Measurements from ENCODE around the gene SELENOS. TPM values are rescaled to one million over a fixed set of nuclear protein-coding genes. Genes with fewer than 3 reads are reported as not detected.

Gene SELENOS
- total RNA-seq, 1 donor from 2014 or later = 56.2 TPM

GRCh38 chr15:101276501-101277037, 716 bp downstream of the SELENOS start:
- DNase-seq (ENCODE audit: low read depth) = no peak

DNA sequence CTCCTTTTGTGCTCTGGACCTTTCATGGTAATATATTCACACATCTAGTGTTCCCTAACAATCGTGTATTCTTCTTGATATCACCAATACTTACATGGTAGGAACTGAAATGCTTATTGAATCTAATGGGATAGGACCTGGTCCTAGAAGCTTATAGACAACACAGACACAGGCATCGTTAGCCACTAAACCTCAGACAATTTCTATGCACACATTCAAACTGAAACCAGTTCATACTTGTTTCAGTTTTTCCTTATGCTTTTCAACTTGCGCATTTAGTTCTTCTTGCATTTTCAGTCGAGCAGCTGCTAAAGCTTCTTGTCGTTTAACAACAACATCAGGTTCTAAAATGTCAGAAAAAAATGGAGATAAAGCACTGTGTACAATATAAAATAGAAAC, 2.3 kb downstream of the SELENOS start:
- DNase-seq (ENCODE audit: low read depth) = no peak

GRCh38 chr15:101273534-101273933, 3.8 kb downstream of the SELENOS start:
- no peak for DNase-seq (ENCODE audit: low read depth)

DNA sequence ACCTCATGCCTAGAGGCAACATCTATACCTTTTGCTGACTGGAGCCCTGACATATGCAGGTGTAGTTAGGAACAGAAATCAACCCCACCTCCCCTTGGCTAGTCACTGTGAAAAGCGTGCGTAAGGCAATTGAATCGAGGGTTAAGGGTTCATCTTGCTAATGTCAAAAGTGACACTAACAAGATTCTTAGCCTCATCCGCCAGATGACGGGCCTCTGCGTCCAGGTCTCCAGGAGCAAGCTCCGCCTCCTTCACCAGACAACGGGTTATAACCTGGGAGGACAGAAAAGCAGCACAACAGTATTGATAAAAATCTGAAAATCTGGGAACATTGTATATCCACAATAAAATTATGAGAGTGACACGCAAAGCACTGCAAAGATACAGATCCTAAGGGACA, 4.7 kb downstream of the SELENOS start:
- DNase-seq (ENCODE audit: low read depth) = no peak

GRCh38 chr15:101269479-101270223, 7.6 kb downstream of the SELENOS start:
- DNase-seq (ENCODE audit: low read depth) = no peak

DNA sequence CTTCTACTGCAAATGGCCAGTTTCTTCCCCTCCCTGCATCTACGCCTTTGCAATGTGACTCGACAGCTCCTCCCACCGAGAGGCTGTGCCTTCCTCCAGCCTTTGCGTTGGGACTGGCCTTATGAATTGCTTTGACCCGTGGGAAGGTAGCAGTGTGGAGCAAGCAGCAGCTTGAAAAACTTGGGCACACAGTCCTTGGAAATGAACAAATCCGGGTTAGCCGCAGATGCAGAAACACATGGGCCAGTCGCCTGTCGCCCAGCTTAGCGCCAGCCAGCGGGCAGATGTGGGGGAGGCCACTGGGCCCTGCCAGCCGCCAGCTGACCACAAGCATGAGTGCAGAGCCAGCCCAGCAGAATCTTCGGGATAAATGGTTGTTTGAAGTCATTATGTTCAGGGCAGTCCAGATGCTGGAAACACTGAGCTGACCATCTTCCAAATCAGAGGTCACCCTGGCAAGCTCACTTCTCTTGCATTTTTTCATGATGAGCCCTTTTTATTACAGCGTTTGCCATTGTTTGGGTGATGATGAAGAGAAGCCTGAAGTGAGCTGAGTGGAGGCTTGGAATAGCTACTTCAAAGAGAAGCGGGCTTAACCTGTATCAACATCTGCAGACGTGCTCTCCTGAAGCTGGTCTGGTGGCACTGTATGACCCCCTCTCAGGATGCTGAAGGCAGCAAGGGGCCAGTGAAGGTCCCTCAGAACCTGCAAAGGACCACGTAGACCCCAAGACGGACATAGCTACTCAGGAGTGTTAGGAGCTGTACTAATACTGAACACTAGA, 9.8 kb downstream of the SELENOS start:
- DNase-seq (ENCODE audit: low read depth) = no peak

- no peak for DNase-seq (ENCODE audit: low read depth)
Measured at GRCh38 chr15:101266787-101267186, 10.5 kb downstream of the SELENOS start.

DNA sequence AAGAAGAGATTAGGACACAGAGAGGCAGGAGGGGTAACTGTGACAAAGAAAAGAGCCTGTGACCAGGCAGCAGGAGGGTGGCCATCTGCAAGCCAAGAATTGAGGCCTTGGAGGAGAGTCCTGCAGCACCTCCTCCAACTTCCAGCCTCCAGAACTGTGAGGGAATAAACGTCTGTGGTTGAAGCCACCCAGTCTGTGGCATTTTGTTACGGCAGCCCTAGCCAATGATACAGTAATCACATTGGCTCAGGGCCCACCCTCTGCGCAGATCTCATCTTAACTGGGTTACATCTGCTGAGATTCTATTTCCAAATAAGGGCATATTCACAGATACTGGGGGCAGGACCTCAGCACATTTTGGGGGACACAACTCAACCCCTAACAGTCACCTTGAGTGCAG, 11.3 kb downstream of the SELENOS start:
- DNase-seq (ENCODE audit: low read depth) = no peak

GRCh38 chr15:101264911-101265641, 12.2 kb downstream of the SELENOS start:
- no peak for DNase-seq (ENCODE audit: low read depth)

GRCh38 chr15:101264011-101264410, 13.3 kb downstream of the SELENOS start:
- no peak for DNase-seq (ENCODE audit: low read depth)

GRCh38 chr15:101262551-101262950, 14.7 kb downstream of the SELENOS start:
- no peak for DNase-seq (ENCODE audit: low read depth)

GRCh38 chr15:101258238-101259144, 18.8 kb downstream of the SELENOS start:
- DNase-seq (ENCODE audit: low read depth) = peak; percentile 69

DNA sequence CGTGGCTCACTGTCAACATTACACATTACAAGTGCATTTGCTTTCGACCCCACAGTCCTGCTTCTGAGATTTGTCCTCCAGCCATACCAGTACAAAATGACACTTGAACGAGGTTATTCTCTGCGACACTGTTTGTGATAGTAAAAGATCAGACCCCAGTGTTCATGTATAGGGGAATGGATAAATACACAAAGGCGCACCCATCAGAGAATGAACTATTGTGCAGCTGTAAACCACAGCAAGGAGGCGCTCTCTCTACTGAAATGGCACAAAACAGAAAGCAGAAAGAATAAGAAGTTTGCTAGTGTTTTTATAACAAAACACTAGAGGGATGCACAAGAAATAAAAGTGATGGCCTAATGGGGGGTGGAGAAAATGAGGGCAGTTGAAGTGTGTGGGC, 20.5 kb downstream of the SELENOS start:
- no peak for DNase-seq (ENCODE audit: low read depth)

GRCh38 chr15:101255615-101256241, 21.6 kb downstream of the SELENOS start:
- DNase-seq (ENCODE audit: low read depth) = no peak

GRCh38 chr15:101255051-101255395, 22.3 kb downstream of the SELENOS start:
- no peak for DNase-seq (ENCODE audit: low read depth)

DNA sequence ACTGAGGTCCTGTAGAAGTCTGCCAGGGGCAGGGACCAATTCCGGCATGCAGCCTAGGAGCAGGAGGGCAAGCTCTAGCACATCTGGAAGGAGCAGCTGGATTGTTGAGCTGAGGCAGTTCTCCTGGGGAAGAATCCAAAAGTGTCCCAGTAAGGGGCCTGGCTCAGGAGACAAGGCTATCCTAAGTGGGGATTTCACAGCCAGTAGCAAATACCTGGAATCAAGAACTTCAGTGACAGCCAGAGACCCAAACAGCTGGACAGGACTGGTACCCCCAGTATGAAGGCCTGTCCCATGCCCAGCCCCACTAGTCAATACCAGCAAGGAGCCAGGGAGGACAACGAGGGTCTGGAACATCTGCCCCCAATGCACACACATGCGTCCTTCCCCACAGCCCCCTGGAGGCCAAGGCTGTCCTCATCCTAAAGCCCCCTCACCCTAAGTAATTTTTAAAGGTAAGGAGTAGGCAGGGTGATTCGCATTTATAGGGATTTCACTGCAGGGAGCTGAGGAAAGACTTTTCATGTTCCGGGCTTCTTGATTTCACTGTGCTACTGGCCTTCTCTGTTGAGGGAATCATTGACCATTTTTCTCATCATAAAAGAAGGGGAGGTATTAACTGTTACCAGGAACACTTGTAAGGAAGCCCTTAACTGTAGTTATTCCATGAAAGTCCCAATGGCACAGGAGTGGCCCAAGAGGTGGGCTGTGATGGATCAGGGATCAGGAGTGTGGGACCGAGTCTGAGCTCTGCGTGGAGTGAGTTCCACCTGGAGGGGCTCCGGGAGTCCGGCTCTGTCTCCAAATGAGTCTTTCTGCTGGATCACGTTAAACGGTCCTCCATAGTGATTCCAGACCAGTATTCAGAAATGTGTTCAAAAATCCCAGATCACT, 22.9 kb downstream of the SELENOS start:
- DNase-seq (ENCODE audit: low read depth) = no peak

DNA sequence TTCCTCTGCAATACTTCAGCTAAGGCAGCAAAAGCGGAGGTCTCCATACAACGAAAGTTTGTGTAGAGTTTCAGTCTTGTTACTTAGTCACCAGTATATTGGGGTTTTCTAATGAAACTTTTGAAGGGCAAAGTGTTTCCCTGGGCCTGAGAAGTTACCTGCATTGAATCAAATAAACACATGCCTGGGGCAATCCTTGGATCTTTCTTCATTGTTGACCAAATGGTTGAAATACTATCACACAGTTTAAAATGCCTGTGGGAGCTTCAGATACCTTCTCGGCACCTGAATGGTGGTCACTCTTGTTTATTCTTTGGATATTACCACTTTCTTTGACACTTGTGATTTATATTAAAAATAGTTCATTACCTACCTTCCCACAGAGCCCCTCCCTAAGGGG, 24.4 kb downstream of the SELENOS start:
- DNase-seq (ENCODE audit: low read depth) = no peak

DNA sequence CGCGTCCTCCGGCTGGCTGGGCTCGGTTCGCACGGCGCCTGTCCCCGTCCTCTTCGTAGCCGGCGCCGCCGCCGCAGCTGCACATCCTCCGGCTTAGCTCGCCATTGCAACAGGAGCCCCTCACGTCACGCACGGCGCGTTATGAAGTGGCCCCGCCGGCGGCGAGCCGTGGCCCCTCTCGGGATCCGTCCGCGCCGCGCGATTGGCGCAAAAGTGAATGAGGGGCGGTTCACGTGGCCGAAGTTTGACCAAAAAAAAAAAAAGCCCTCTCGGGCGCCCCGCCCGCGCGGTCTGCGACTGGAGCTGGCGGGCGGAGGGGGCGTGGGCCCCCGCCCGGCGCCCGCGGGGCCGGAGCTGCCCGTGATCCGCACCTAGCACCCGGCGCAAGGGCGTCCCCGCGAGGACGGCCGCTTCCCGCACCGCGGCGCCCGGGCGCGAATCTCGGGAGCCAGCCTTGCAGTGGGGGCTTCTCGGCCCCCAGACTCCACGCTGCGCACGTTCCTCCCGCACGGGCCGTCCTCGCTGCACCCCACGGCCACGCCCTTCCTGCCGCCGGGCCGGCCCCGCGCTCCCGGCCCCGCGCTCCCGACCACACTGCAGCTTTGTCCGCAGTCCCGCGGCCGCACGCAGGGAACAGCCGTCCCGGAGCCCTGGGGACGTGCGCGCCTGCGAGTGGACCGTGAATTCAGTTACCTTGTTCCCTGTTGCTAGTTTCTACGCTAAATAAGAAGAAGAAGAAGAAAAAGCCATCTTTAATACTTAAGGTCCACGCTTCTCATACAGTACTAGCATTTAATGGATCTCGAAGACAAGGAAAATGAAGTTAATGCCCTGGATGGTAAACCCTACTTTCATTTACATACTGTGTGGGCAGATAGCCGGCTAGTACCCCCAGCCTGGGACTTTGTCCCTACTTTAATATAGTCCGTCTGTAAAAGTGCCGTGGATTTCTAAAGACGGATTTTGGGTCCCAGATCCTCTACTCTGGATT, 25.2 kb downstream of the SELENOS start, which contains the start of gene CHSY1:
CHSY1 (minus strand) TSS at position 219 of the 991 bp plus-strand sequence. CDS start 592 bp downstream, outside the sequence.
- peak; percentile 58 for DNase-seq (ENCODE audit: low read depth)

All from renal cortical epithelial cell (primary cell).